Left ventricle myocardium superior (tissue), 1 donor: ENCODE measurements around the gene SEC14L2. TPM values are rescaled to one million over a fixed set of nuclear protein-coding genes. Genes with fewer than 3 reads are reported as not detected.

Experiments
- ATAC-seq: fragments of 200-7000 bp; cut with Tn5 transposase; one replicate; pipeline ENCODE4 v1.9.1; 2020; ENCODE audit warnings: mild to moderate bottlenecking, moderate library complexity
- DNase-seq: peaks from one replicate; pipeline ENCODE4 v3.0.0-alpha.2; 2020
- intact Hi-C: fragments of 100-400 bp; cut with micrococcal nuclease; formaldehyde crosslinking; loops from one replicate; pipeline ENCODE4 v1.11.0; 2022
- total RNA-seq: library from RNA; stranded (reverse); fragmentation: NEBNext Ultra II Directional; extraction: Animal tissue kit (Norgen Biotek cat#: 25700); gene quantifications from one replicate; pipeline ENCODE4 v1.2.1, GENCODE V29; 2021
- donor health status: DM: no; HTN: yes; CAD: no; lungs with severe emphysema.

Gene SEC14L2
- total RNA-seq, 1 donor from 2014 or later: 0.82 TPM

- intact Hi-C loops: no loop called here
- ATAC-seq (peak; percentile 12), DNase-seq (peak; percentile 49)
Measured at GRCh38 chr22:30422481-30423300, 25.9 kb downstream of the SEC14L2 start.

DNA sequence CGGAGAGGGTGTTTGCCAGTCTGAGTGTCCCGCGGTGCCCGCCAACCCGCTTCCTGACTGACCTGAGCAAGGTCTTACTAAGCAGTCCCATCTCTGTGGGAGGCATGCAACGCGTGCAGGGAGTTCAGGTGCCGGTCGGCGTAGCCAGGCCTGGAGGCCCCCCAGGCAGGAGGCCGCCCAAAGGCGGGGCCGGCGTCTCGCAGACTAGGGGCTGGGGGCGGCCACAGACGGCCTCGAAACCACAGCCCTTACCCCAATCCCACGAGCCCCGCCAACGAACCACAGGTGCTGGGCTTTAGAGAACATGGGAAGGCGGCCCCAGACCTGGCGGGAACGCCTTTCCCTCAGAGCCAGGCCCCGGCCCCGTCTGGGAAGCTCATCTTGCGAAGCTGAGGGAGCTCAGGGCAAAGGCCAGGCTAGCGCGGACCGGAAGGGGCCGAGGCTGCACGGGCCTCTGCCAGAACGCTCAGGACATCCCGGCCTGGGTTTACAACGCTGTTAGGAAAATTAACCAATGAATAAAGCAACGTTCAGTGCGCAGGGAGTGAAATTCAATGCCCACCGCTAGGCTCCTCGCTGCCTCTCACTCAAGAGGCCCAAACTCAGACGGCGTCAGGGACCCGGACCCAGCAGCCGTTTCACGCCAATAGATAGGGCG, 26.6 kb downstream of the SEC14L2 start:
- DNase-seq (no peak), ATAC-seq (peak; percentile 72)
- intact Hi-C loops: no loop called here

- DNase-seq (peak; percentile 99), ATAC-seq (peak; percentile 93)
- intact Hi-C loops: no loop called here
Measured at GRCh38 chr22:30423959-30424533, 27.2 kb downstream of the SEC14L2 start.

DNA sequence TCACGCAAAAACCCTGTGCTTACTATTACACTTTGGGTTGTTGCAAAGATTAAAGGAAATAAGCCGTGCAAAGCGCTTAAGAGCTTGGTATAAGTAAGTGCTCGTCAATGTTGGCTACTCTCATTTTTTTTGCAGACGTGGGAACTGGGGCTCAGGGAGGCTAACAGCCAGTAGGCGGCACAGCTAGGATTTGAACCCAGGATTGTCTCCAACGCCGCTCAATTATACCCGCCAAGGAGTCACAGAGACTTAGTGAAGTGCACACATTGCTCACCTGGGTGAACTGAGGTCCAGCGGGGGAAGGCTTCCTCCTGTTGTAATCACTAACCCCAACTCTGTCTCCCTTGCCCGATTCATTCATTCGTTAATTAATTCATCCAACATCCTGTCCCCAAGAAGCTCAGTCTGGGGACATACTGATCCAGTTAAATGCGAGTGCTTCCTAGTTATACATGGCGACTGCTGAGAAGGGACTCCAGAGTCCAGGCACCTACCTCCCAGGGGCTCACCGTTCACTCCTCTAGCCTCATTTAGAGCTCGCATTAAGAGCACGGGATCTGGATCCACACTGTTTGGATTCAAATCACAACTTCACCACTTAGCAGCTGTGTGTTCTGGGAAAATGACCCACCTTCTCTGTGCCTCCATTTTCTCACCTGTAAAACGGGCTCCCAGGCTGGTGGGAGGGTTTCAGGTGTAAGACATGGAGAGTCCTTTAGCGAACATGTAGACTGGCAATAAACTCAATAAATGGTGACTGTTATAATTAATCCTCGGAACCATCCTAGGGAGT, 27.9 kb downstream of the SEC14L2 start:
- DNase-seq: no peak
- ATAC-seq: no peak
- intact Hi-C loops: no loop called here

DNA sequence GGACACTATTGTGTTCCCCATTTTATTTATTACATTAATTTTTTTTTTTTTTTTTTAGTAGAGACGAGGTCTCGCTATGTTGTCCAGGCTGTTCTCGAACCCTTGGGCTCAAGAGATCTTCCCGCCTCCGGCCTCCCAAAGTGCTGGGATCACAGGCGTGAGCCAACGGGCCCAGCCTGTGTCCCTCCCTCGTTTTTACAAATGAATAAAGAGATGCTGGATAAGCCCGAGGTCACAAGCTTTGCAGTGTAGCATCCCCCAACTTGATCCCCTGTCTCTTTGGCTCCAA, 28.5 kb downstream of the SEC14L2 start:
- DNase-seq: no peak
- intact Hi-C loops: no loop called here
- no peak for ATAC-seq

GRCh38 chr22:30425616-30426387, 29.0 kb downstream of the SEC14L2 start, which contains the start of gene MTFP1:
MTFP1 (plus strand) TSS chr22:30425768; CDS start chr22:30425880, 112 bp downstream.
- peak; percentile 71 for DNase-seq
- intact Hi-C loops: no loop called here
- ATAC-seq: peak; percentile 5

DNA sequence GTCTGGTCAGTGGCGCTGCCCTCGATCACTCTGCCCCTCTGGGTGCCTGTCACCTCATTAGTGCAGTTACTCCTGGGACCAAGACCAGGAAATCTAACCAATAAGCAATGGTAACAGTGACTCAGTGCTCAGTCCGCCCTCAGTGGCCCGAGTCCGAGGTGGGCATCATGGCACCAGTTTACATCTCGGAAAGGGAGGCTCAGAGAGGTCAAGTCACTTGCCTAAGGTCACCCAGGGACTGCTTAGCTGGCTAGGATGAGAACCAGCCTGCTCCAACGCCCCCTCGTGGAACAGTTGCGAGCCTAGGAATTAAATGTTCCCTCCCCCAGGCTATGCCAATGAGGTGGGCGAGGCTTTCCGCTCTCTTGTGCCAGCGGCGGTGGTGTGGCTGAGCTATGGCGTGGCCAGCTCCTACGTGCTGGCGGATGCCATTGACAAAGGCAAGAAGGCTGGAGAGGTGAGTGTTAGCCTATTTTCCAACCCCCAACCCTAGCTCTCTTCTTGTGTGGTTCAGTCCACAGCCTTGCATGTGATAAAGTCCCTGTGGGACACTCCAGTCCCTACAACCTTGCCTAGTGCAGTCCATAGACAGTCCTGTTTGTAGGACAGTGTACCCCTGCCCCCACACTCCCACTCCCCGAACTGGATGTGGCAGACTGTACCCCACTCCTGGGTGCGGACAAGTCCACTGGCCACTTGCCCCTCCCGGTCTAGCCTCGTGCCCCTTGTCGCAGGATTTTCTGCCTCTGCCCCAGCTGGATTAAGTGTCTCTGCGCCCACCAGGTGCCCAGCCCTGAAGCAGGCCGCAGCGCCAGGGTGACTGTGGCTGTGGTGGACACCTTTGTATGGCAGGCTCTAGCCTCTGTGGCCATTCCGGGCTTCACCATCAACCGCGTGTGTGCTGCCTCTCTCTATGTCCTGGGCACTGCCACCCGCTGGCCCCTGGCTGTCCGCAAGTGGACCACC, 29.9 kb downstream of the SEC14L2 start:
- peak; percentile 80 for DNase-seq
- intact Hi-C loops: no loop called here
- peak; percentile 10 for ATAC-seq

DNA sequence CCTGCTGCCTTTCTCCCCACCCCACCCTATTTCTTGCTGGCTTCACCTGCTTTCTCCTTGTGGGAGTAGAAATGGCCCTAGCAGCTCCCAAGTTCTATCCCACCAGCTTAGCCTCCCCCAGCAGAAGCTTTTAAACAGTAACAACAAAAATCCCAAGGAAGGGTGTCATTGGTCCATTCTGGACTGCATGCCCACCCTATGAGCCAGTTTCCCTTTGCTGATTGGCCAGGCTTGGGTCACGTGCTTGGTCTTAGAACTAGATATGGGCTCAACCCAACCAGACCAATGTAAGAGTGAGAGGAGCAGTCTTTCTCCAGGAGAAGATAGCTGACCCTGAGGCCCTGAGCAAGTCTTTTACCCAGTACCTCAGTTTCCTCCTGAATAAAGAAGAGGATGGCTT, 31.1 kb downstream of the SEC14L2 start:
- ATAC-seq: no peak
- DNase-seq: no peak
- intact Hi-C loops: no loop called here

- intact Hi-C loops: no loop called here
- DNase-seq (no peak), ATAC-seq (no peak)
Measured at GRCh38 chr22:30429887-30430286, 33.1 kb downstream of the SEC14L2 start.

DNA sequence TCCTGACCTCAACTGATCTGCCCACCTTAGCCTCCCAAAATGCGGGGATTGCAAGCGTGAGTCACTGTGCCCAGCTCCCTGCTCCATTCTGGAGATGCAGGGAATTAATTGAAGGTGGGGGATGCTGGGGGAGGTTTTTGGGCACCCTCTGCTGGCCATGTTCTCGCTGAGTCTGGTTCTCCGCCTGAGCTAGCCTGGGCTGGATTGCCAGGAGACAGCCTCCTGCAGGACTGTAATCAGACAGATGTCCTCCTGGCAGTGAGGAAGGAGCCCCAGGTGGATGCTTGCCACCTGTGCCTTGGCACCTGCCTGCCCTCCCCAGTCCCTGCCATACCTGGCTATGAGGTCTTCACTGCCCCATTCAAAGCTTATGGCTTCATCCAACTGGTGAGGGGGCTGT, 34.1 kb downstream of the SEC14L2 start:
- DNase-seq (no peak), ATAC-seq (no peak)
- intact Hi-C loops: no loop called here

DNA sequence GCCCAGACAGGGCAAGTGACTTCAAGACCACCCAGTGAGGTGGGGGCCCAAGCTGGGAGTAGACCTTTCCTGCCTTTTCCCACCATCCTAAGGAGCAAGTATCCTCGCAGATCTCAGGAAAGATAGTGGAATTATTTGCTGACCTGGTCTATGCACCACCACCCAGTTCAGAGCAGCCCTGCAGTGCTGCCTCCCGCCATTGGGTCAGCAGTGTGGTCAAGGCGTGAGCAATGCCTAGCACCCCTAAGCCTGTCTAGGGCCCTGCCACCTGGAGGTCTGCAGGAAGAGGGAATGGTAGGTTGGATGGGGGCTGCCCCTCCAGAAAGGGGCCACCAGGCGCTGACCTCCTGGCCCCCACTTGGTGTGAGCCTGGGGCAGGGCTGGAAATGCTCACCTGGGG, 35.3 kb downstream of the SEC14L2 start:
- DNase-seq (no peak), ATAC-seq (no peak)
- intact Hi-C loops: no loop called here

DNA sequence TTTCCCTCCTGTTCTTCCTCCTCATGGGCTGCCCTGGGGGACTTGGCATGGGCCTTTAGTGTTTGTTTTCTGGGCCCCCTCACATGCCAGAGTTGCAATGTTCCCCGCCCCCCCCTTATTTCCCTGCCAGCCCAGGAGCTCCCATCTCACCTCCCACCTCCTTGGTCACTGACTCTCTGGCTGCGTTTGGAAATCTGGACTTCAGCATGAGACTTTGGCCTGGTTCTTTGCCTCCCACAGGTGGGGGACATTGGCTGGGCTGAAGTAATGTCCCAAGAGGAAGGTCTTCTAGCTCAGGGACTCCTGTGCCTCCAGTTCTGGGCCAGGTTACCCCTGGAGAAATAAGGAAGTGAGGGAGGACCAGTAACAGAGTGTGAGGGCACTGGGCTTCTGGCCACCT, 35.7 kb downstream of the SEC14L2 start:
- DNase-seq (no peak), ATAC-seq (no peak)
- intact Hi-C loops: no loop called here

GRCh38 chr22:30433227-30433626, 36.4 kb downstream of the SEC14L2 start:
- ATAC-seq: no peak
- intact Hi-C loops: no loop called here
- DNase-seq: no peak

DNA sequence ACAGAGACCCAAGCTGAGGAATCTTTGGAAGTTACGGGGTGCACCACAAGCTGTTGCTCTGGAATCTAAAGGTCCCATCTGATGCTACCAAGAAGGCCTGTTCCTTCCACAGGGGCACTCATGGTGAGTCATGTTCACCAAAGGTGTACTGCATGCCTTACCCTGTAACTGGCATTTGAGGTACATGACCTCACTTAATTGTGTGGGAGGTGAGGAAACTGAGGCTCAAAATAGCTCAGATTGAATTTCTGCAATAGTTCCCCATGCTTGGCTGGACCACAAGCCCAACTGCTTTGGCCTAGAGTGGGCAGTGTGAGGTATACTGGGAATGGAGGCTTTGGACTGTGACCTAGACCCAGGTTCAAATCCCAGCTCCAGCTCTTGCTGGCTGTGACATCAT, 37.0 kb downstream of the SEC14L2 start:
- no peak for DNase-seq
- intact Hi-C loops: no loop called here
- ATAC-seq: no peak

DNA sequence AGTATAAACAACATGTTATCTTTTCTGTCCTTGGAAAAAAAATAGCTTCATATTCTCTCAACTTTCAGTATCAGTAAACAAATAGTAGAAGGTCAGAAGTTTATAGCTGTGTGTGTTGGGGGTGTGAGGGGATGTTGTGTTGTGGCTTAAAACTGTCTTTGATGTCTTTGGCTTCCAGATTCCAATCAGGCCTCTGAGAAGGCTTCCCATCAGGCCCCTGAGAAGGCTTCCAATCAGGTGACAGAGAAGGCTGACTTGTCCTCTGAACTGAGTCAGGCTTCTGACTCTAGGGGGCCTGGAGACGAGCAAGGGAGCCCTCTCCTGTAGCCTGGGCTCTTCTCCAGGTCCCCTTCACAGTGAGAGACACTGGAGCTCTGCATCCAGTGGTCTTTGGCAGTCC, 38.0 kb downstream of the SEC14L2 start:
- intact Hi-C loops: no loop called here
- ATAC-seq (no peak), DNase-seq (no peak)

DNA sequence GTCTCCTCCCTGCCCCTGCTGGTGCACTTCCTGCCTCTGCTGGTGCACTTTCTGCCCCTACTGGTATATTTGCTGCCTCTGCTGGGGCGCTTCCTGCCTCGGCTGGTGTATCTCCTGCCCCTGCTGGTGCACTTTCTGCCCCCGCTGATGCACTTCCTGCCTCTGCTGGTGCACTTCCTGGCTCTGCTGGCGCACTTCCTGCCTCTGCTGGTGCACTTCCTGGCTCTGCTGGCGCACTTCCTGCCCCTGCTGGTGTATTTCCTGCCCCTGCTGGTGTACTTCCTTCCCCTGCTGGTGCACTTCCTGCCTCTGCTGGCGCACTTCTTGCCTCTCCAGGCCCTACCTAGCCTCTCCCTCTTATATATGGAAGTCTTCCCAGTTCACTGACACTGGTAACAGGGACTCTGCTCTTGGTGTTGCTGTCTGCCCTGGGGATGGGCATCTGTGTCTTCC, 38.9 kb downstream of the SEC14L2 start:
- DNase-seq (no peak), ATAC-seq (no peak)
- intact Hi-C loops: no loop called here

DNA sequence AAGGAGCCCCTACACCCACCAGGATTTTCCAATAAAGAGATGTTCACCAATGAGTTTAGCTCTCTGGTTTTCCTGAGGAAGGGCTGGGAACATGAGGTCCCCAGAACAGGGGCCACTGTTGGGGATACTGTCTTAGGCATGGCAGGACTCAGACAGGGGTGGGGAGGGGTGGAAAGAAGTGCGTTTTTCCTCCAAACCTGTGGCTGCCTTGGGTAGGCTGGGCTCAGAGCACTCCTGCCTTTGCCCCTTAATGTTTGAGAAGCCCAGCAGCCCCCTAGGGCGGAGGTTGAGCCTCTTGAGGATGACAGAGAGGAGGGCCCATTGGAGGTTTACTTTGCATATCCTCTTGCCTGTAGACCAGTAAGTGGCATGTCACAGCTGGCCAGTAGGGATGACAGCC, 39.4 kb downstream of the SEC14L2 start:
- intact Hi-C loops: no loop called here
- DNase-seq: no peak
- ATAC-seq: no peak

- ATAC-seq: no peak
- intact Hi-C loops: no loop called here
- DNase-seq: no peak
Measured at GRCh38 chr22:30438559-30438958, 41.7 kb downstream of the SEC14L2 start.
